GM12872 (cell line): ENCODE data around the gene ATIC.

Experiments
- TF ChIP-seq, protein P1 (sequence below): IDR thresholded peaks from 3 replicates; pipeline ENCODE4 v1.5.1; 2011; ENCODE audit warnings: low read depth, mild to moderate bottlenecking, low read length, moderate library complexity; ENCODE audit not compliant: insufficient read depth

ATIC gene

DNA sequence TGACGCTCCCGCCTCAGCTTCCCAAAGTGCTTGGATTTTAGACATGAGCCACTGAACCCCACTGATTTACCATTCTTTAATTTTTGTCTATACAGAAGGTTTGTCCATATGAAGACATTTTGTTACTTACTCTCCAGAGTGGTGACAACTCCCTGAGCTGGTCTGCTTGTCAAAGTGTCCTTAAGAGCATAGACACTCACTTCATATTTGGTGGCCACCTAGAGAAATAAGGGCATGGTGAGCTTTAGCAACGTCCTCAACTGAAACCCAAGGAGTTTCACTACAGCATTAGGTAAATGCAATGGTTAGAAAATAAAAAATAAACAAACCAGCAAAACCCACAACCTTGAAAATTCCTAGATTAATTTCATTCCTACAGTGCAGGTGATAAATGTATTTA is 66.2 kb downstream of the ATIC start:
- TF ChIP-seq, protein P1, sequence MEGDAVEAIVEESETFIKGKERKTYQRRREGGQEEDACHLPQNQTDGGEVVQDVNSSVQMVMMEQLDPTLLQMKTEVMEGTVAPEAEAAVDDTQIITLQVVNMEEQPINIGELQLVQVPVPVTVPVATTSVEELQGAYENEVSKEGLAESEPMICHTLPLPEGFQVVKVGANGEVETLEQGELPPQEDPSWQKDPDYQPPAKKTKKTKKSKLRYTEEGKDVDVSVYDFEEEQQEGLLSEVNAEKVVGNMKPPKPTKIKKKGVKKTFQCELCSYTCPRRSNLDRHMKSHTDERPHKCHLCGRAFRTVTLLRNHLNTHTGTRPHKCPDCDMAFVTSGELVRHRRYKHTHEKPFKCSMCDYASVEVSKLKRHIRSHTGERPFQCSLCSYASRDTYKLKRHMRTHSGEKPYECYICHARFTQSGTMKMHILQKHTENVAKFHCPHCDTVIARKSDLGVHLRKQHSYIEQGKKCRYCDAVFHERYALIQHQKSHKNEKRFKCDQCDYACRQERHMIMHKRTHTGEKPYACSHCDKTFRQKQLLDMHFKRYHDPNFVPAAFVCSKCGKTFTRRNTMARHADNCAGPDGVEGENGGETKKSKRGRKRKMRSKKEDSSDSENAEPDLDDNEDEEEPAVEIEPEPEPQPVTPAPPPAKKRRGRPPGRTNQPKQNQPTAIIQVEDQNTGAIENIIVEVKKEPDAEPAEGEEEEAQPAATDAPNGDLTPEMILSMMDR, result no peak

DNA sequence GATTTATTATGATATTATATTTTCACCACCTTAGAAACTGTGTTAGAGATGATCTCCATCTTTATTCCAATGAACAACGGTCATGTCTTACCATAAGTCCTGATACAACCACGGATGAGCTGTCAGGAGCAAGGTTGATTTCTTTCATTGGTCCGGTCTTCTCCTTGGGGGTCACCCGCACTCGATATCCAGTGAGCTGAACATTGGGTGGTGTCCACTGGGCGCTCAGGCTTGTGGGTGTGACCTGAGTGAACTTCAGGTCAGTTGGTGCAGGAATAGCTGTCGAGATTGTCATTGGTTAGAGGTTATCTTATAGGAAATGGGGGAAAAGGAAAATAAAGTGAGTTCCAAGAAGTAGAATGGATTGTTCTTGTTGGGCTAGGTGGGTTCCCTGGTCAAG is 67.2 kb downstream of the ATIC start:
- TF ChIP-seq, protein P1, result no peak

DNA sequence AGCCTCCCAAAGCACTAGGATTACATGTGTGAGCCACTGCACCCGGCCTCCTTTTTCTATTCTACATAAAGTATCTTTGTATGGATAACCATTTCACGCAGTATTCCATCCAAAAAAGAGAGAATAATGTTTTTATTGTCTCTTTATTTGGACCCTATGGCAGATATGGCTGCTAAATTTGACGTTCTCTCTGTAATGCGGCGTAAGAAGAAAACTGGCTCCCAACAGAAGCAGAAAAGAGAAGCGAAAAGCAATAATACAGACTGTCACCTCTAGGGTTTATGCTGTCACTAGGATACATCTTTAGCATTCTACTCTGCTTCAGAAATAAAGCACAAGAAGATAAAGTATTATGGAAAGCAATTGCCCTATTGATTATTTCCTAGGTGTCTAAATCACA is 68.1 kb downstream of the ATIC start:
- TF ChIP-seq, protein P1, result no peak

DNA sequence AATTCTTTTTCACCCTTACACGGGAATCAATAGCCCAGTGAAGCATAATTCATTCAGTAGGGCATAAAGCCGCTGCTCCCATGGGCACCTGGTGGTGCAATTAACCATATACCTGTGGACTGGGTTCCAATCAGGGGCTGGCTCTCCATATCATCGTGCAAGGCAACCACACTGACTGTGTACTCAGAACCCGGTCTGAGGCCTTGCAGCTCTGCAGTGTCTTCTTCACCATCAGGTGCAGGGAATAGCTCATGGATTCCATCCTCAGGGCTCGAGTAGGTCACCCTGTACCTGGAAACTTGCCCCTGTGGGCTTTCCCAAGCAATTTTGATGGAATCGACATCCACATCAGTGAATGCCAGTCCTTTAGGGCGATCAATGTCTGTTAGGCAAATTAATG is 68.8 kb downstream of the ATIC start:
- TF ChIP-seq, protein P1, result no peak

DNA sequence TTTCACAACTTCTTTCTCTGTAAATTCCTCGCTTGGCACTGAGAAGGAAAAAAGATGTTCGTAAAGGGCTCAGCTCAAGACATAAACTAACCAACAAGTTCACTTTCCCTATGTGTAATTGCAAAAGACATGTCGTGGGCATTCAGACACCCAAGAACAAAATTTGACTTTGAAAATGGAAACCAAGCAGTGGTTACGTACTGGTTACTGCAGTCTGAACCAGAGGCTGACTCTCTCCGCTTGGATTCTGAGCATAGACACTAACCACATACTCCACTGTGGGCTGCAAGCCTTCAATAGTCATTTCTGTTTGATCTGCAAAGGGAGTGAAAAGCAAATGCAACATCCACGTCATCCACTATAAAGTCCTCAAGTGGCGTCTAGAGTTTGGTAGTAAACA is 70.2 kb downstream of the ATIC start:
- TF ChIP-seq, protein P1, result no peak

DNA sequence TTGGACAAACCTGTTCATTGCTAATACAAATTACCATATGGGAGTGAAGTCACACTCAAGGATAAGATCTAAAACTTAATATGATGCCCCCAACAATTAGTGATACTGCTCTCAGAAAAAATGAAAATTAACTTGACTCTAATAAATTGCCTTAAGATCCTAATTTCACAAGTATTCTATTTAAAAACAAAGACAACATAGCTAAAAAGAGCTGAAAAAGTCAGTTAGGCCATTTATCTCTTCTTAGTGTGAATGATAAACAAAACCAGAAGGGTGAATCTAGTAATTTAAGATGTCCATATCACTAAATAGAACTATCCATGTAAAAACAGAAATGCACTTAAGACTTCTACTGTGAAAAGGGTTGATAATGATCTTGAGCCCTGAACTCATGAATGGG is 70.6 kb downstream of the ATIC start:
- TF ChIP-seq, protein P1, result no peak

DNA sequence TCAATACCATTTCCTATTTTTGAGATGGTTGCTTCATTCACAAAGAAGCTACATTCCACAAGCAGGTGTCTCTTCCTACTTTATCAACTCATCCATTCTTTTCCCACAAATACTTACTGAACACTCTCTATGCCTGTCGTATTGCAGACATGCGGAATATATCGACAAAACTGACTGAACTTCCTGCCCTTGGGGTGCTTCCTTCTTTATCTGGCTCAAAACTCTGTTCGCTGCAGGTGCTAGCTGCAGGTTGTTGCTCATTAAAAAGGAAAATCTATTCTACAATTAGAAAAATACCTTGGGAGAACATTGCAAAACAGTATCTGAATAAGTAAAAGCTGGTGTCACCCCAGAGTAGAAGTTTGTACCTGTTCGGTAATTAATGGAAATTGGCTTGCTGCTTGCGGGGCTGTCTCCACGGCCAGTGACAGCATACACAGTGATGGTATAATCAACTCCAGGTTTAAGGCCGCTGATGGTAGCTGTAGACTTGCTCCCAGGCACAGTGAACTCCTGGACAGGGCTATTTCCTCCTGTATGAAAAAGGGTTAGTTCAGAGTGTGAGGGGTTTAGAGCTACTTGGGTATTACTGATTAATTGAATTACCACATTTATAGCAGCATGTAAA is 71.9 kb downstream of the ATIC start:
- TF ChIP-seq, protein P1, result no peak

DNA sequence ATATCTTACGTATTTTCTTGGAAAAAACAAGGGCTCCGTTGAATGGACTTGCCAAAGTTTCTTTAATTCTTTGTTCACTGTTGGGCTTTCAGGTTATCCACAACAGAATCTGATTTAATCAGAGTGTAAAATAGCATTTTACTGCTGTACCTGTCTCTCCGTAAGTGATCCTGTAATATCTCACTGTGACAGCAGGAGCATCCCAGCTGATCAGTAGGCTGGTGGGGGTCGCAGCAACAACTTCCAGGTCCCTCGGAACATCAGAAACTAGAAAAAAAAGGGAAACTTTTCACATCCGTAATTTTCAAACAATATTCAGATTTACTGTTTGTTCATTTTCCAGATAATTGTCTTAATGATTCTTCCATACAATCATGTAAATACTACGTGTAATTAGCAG is 72.9 kb downstream of the ATIC start:
- TF ChIP-seq, protein P1, result no peak
